GM12891 (cell line): ENCODE results near the gene SMAGP.
A peak's percentile ranks its signal among the peaks of the same experiment; 100 is the strongest.
"Not testable (repeated sequence)": the region's sequence is repeated elsewhere in the genome, so short reads cannot be mapped to it uniquely, and the experiment has no call there.

Source experiments
- DNase-seq: peaks from one replicate; pipeline ENCODE4 v3.0.0; 2011; ENCODE audit warnings: low spot score; ENCODE audit not compliant: insufficient read length
- FAIRE-seq: peaks from 2 replicates; lab custom pipeline; 2011; peaks lifted over from hg19 to GRCh38; lab: Jason Lieb, UNC
- PAX5 ChIP-seq: IDR thresholded peaks from 2 replicates; pipeline ENCODE4 v1.6.1; 2011; ENCODE audit warnings: low read length, moderate library complexity, mild to moderate bottlenecking; ENCODE audit not compliant: insufficient read depth, severe bottlenecking
- POLR2A ChIP-seq: IDR thresholded peaks from 2 replicates; pipeline ENCODE4 v1.6.1; 2011; ENCODE audit warnings: low read depth, low read length, control low read depth
- POLR2AphosphoS5 ChIP-seq: IDR thresholded peaks from 2 replicates; pipeline ENCODE4 v1.6.1; 2011; ENCODE audit warnings: low read depth, low read length, control low read depth
- POU2F2 ChIP-seq: IDR thresholded peaks from 2 replicates; pipeline ENCODE4 v1.6.1; 2011; ENCODE audit warnings: low read depth, mild to moderate bottlenecking, control low read depth, low read length, moderate library complexity
- SPI1 ChIP-seq: IDR thresholded peaks from 2 replicates; pipeline ENCODE4 v1.6.1; 2011; ENCODE audit warnings: low read depth, low read length, control low read depth
- TAF1 ChIP-seq: IDR thresholded peaks from 2 replicates; pipeline ENCODE4 v1.6.1; 2011; ENCODE audit warnings: low read depth, low read length, control low read depth

The SMAGP gene

GRCh38 chr12:51222461-51222860 is 47.8 kb downstream of the SMAGP start:
- TF ChIP-seq TAF1 (no peak), SPI1 (no peak), POLR2AphosphoS5 (no peak), PAX5 (no peak), POU2F2 (no peak), POLR2A (no peak)
- FAIRE-seq (no peak), DNase-seq (no peak)

DNA sequence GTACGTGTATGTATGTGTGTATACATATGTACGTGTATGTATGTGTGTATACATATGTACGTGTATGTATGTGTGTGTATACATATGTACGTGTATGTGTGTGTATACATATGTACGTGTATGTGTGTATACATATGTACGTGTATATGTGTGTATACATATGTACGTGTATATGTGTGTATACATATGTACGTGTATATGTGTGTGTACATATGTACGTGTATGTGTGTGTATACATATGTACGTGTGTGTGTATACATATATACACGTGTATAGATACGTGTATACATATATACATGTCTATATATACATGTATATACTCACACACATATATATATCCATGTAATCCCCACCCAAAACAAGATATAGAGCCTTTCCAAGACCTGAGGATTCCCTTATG is 50.4 kb downstream of the SMAGP start:
- DNase-seq, result not testable (repeated sequence)
- FAIRE-seq, result peak; percentile 89

DNA sequence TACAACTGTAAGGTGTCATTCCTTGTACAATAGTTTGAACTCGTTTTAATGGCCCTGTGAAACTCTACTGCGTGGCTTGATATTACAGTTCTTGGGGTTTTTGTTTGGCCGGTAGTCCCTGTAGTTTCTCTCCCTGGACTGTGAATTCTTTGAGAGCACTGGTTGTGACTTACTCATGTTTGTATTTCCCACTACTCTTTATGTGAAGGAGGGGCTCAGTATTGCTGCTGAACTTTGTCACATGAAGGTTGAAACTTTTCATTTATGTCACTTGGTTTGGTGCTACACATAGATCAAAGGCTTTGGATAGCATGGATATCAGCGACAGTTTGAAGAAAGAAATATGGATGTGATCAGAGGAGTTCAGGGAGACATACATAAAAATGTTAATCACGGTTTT is 50.9 kb downstream of the SMAGP start:
- DNase-seq (no peak), FAIRE-seq (no peak)
- no peak for TF ChIP-seq SPI1
- no peak for TF ChIP-seq POU2F2

- peak; percentile 20 for FAIRE-seq
- DNase-seq, result no peak
- no peak for TF ChIP-seq PAX5
- peak; percentile 8; the same call in 1 of the 2 replicates for TF ChIP-seq SPI1
These were observed 51.5 kb downstream of the SMAGP start for GRCh38 chr12:51218607-51219161.

DNA sequence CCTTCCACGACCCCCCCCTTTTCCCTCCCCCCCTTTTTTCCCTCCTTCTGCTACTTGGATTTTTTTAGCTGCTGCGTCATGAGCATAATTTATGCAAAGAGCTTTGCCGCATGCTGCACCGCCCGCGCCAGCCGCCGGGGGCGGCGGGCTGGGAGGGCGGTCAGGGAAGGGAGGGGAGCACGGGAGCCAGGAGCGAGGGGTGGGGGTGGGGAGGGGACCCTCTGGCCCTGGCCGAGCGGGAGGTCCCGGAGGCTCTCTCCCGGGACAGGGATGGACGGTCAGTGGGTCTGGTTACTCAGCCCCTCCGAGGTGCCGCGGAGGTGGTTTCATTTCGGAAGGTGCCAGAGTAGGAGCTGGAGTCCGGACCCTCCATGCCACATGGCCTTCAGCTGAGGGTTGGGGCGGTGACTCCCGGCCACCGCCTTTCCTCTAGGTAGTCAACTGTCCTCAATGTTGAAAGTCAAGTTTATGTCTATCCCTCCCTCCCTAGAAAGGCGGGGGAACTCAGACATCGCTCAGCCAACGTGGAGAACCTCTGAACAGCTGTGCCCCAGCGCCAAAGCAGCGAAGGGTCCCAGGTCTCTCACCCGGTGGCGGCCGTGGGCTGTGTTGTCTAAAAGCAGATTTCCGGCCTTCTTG is 52.1 kb downstream of the SMAGP start, which contains the start of gene POU6F1:
TSS of gene POU6F1 (minus strand) at position 95 of the 639 bp plus-strand sequence. CDS start 11,226 bp downstream, outside the sequence.
- TF ChIP-seq TAF1 (peak; percentile 47; the same call in 1 of the 2 replicates), POLR2AphosphoS5 (peak; percentile 76; the same call in 1 of the 2 replicates), POLR2A (peak; percentile 72), POU2F2 (peak; percentile 85; the same call in 1 of the 2 replicates), SPI1 (no peak)
- FAIRE-seq (peak; percentile 86), DNase-seq (peak; percentile 83)

- no peak for FAIRE-seq
- TF ChIP-seq POLR2AphosphoS5 (no peak), TAF1 (no peak), POU2F2 (no peak), POLR2A (no peak)
- peak; percentile 71 for DNase-seq
These were observed 52.9 kb downstream of the SMAGP start for GRCh38 chr12:51217133-51217967.

DNA sequence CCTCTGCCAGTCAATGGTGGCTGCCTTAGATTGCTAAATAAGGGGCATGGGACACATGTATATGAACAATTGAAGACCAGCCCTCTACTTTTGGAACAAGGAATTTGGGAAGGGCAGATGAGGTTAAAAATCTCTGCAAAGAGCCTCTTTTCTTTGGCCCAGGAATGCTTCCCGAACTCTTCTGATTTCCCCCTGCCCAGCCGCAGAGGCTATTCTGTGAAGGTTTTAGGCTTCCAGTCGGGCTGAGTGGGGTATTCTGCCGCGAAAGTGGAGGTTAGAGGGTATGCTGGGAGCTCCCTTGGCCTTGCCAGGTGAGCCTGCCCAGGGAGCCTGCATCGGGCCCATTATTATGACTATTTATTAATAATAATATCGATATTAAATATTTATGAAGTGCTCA is 53.6 kb downstream of the SMAGP start:
- TF ChIP-seq POLR2A (no peak), TAF1 (no peak), POU2F2 (no peak), POLR2AphosphoS5 (no peak), SPI1 (no peak), PAX5 (no peak)
- no peak for FAIRE-seq
- no peak for DNase-seq

DNA sequence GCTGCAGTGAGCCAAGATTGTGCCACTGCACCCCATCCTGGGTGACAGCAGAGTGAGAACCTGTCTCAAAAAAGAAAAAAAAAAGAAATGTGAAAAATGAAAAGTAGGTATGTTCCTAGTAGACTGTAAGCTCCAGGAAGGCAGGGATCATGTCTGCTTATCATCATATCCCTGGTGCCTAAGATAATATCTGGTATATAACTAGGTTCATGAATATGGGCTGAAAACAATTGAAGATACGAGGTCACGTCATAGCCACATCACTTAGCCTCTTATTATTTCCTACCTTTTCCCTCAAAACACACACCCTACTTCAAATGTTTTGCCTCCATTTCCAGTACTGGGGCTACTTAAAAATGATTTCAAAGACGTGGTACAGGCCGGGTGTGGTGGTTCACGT is 55.3 kb downstream of the SMAGP start:
- FAIRE-seq, result no peak
- DNase-seq, result no peak
- TF ChIP-seq POU2F2 (no peak), SPI1 (no peak), PAX5 (no peak), POLR2AphosphoS5 (no peak), POLR2A (no peak), TAF1 (no peak)

DNA sequence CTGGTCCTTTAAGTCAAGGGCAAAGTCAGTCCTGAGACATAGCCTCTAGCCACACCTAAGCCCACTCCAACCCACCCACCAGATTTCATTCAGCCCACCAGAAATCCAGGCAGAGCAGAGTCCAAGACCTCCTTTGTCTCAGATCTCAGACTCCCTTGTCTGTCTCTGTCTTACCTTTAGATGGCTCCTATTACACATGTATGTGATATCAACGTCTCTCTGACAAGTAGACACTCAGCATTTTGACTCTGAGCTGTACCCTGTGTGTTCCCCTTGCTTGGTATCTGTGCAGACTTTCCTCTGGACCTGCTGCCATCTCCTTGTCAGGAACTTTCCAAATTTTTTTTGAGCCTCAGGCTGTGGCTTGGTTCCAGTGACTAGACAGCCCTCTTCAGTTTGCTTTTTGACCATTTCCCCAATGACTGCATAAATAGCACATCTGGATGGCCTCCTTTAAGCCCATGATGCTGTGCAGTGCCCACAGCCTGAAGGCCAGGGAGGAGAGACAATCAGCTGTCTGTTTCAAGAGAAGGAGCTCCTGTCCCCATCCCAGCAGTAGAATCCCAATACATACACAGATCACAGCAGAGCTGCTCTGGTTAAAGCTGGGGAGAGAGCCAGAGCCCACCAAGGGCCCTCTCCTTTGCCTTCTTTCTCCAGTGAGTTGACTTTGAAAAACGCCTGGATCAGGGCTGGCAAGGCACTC is 59.4 kb downstream of the SMAGP start:
- TF ChIP-seq POLR2AphosphoS5, result no peak
- no peak for TF ChIP-seq POLR2A
- no peak for TF ChIP-seq PAX5
- TF ChIP-seq TAF1, result no peak
- TF ChIP-seq SPI1, result no peak
- TF ChIP-seq POU2F2, result no peak
- FAIRE-seq (no peak), DNase-seq (no peak)

DNA sequence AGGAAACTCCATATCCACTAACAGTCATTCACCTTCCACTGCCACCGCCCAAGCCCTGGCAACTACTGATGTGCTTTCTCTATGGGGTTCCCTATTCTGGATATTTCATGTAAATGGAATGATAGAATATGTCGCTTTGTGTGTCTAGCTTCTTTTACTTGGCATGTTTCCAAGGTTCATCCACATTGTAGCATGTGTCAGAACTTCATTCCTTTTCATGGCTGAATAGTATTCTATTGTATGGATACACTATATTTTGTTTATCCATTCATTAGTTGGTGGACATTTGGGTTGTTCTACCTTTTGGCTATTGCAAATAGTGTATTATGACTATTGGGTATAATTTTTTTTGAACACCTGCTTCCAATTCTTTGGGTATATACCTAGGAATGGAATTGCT is 61.0 kb downstream of the SMAGP start:
- TF ChIP-seq SPI1, result no peak
- no peak for TF ChIP-seq POLR2A
- no peak for TF ChIP-seq TAF1
- TF ChIP-seq POLR2AphosphoS5, result no peak
- no peak for TF ChIP-seq POU2F2
- DNase-seq (no peak), FAIRE-seq (no peak)

- FAIRE-seq, result no peak
- DNase-seq, result no peak
- TF ChIP-seq SPI1 (no peak), POU2F2 (no peak)
These were observed 62.1 kb downstream of the SMAGP start for GRCh38 chr12:51208016-51208660.
